Keratinocyte (primary cell): Measurements from ENCODE around the gene ARID5A. TPM values are rescaled to one million over a fixed set of nuclear protein-coding genes. Genes with fewer than 3 reads are reported as not detected.

Experiments used
- DNase-seq: peaks from one replicate; pipeline ENCODE4 v3.0.0-alpha.2; 2011; ENCODE audit warnings: low read depth, missing footprints, low spot score
- FAIRE-seq: peaks from 2 replicates; lab custom pipeline; 2011; peaks lifted over from hg19 to GRCh38; lab: Jason Lieb, UNC
- H2AFZ ChIP-seq: 2 replicates; pipeline ENCODE4 v1.6.0; 2012; ENCODE audit warnings: low read length, control low read depth, inconsistent platforms; ENCODE audit not compliant: control insufficient read depth
- H3K27ac ChIP-seq: 2 replicates; pipeline ENCODE4 v1.5.1; 2011; ENCODE audit warnings: low read length; ENCODE audit not compliant: control insufficient read depth, insufficient read depth
- H3K27me3 ChIP-seq: 3 replicates; pipeline ENCODE4 v1.6.0; 2011; ENCODE audit warnings: low read length; ENCODE audit not compliant: control insufficient read depth, insufficient read depth; ENCODE audit errors: extremely low read depth
- H3K36me3 ChIP-seq, 2 experiments: 2 replicates in 1 of 2; 3 replicates in 1 of 2; pipeline ENCODE4 v1.5.1; 2011; ENCODE audit warnings: low read length in 2 of 2, mild to moderate bottlenecking in 1 of 2; ENCODE audit not compliant: control insufficient read depth in 2 of 2, insufficient read depth in 2 of 2; ENCODE audit errors: extremely low read depth in 1 of 2
- H3K4me1 ChIP-seq: 3 replicates; pipeline ENCODE4 v1.5.1; 2011; ENCODE audit warnings: low read length; ENCODE audit not compliant: control insufficient read depth, insufficient read depth; ENCODE audit errors: extremely low read depth
- H3K4me2 ChIP-seq: 3 replicates; pipeline ENCODE4 v1.6.0; 2011; ENCODE audit warnings: low read depth, low read length; ENCODE audit not compliant: control insufficient read depth, insufficient read depth; ENCODE audit errors: extremely low read depth
- H3K4me3 ChIP-seq, 3 experiments: fragments of 200-600 bp in 1 of 3; sonication (generic) in 1 of 3; 2 replicates in 2 of 3; 3 replicates in 1 of 3; pipeline ENCODE4 v1.5.1; 2011 to 2016; ENCODE audit warnings: low read length in 3 of 3, mild to moderate bottlenecking in 3 of 3, control low read depth in 2 of 3, inconsistent platforms in 1 of 3, low read depth in 1 of 3, mixed read lengths in 1 of 3, mixed run types in 1 of 3, moderate library complexity in 1 of 3; ENCODE audit not compliant: control insufficient read depth in 2 of 3, insufficient read depth in 2 of 3; ENCODE audit errors: extremely low read depth in 1 of 3
- H3K79me2 ChIP-seq: 2 replicates; pipeline ENCODE4 v1.6.0; 2012; ENCODE audit warnings: low read length; ENCODE audit not compliant: control insufficient read depth, insufficient read depth
- H3K9ac ChIP-seq: 3 replicates; pipeline ENCODE4 v1.6.0; 2011; ENCODE audit warnings: low read length; ENCODE audit not compliant: control insufficient read depth, insufficient read depth; ENCODE audit errors: extremely low read depth
- H3K9me1 ChIP-seq: 3 replicates; pipeline ENCODE4 v1.6.0; 2011; ENCODE audit warnings: low read length; ENCODE audit not compliant: control insufficient read depth, insufficient read depth; ENCODE audit errors: extremely low read depth
- H3K9me3 ChIP-seq: 2 replicates; pipeline ENCODE4 v1.5.1; 2012; ENCODE audit warnings: low read depth, low read length; ENCODE audit not compliant: control insufficient read depth
- H4K20me1 ChIP-seq: 3 replicates; pipeline ENCODE4 v1.6.0; 2011; ENCODE audit warnings: low read length; ENCODE audit not compliant: control insufficient read depth, insufficient read depth; ENCODE audit errors: extremely low read depth
- CTCF ChIP-seq, 3 experiments: IDR thresholded peaks in 1 of 3; conservative IDR thresholded peaks in 1 of 3; optimal IDR thresholded peaks in 1 of 3; 2 replicates in 2 of 3; 3 replicates in 1 of 3; pipeline versions ENCODE3 to v1.5.1; 2011; ENCODE audit warnings: low read length in 3 of 3, mild to moderate bottlenecking in 3 of 3, moderate library complexity in 2 of 3, control low read depth in 1 of 3, inconsistent platforms in 1 of 3; ENCODE audit not compliant: insufficient read depth in 2 of 3; ENCODE audit errors: extremely low read depth in 1 of 3
- EZH2 ChIP-seq: IDR thresholded peaks from one replicate; pipeline ENCODE4 v1.6.1; 2012; ENCODE audit warnings: inconsistent platforms, mild to moderate bottlenecking, low read length, moderate library complexity
- dilution Hi-C: fragments of 300-500 bp; cut with MboI; formaldehyde crosslinking; loops from one replicate; pipeline ENCODE4 v1.7.0; 2020; ENCODE audit warnings: low sequenced_read_pairs; ENCODE audit not compliant: extremely low pct_ligation_motif_present
- polyA plus RNA-seq, 5 experiments: library from polyadenylated mRNA; depleted of rRNA in 3 of 5; stranded (reverse) in 3 of 5; stranded (forward) in 1 of 5; unstranded in 1 of 5; fragments of >200 nt; gene quantifications; 1 replicate in 1 of 5; 2 replicates in 3 of 5; 3 replicates in 1 of 5; pipeline versions ENCODE4 v1.2.1 to v1.2.3, GENCODE V29; 2011 to 2012; ENCODE audit warnings: missing spikeins in 2 of 5, low read depth in 1 of 5, low replicate concordance in 1 of 5

The ARID5A gene
- polyA plus RNA-seq, 1 donor (not counting 4 experiments of a cell fraction or from before 2014, with no cell fraction given): 1.6 TPM

DNA sequence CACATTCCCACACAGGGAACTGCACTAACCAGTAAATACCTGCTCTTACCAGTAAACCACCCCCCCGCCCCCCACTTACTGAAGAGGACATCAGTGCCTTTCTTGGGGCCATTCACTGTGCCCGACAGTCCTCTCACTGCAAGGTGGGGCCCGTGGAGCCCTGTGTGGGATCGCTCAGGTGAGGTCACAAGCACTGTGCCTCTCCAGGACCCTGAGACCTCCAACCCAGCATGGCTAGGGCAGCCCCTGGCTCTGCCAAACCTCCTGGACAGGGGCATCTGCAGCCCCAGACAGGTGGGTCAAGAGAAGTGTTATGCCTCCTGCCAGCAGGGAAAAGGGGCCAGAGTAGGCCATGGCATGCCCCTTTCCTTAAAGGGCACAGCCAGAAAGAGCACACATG lies 24.7 kb upstream of the ARID5A start:
- Histone ChIP-seq H3K9me3 (no peaks in the 10 kb centered on the region), H3K36me3 (no peaks in the 10 kb centered on the region), H3K9ac (no peak overlapping the region), H3K4me1 (peaks cover 9% of the 10 kb centered on the region), H3K27me3 (peaks cover 7% of the 10 kb centered on the region), H3K4me2 (no peak overlapping the region), H3K4me3 (no peak overlapping the region), H3K79me2 (no peaks in the 10 kb centered on the region), H3K9me1 (no peaks in the 10 kb centered on the region), H4K20me1 (no peaks in the 10 kb centered on the region), H2AFZ (no peak overlapping the region), H3K27ac (no peak overlapping the region)
- FAIRE-seq (no peak), DNase-seq (no peak)
- TF ChIP-seq EZH2: no peak
- TF ChIP-seq CTCF (optimal IDR thresholded peaks at IDR 0.05 in 1 of 3, IDR thresholded peaks at IDR 0.05 in 1 of 3, conservative IDR thresholded peaks at IDR 0.05 in 1 of 3; ENCODE audit: extremely low read depth in 1 of 3, insufficient read depth in 2 of 3, low read length in 3 of 3): no peak
- dilution Hi-C loops: no loop called here

DNA sequence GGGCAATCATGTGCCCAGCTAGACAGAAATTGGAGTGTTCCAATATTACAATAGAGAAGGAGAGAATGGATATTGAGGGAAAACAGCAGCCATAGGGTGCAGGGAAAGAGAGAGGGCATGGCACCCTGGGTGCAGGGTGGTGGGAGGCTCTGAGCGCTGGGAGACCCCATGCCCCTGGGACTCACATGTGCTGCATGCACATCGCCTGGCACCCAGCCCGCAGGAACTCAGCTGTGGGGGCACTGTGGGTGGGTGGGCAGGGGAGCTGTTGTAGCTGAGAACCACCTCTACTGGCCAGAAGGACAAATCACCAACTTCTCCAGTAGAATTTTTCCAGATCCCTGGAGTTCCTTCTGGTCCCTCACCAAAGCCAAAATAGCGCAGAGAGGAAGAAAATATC lies 24.2 kb upstream of the ARID5A start:
- Histone ChIP-seq H3K4me1 (peaks cover 9% of the 10 kb centered on the region), H3K9me3 (no peaks in the 10 kb centered on the region), H3K27ac (no peak overlapping the region), H3K9me1 (no peaks in the 10 kb centered on the region), H3K27me3 (peaks cover 7% of the 10 kb centered on the region), H3K79me2 (no peaks in the 10 kb centered on the region), H3K36me3 (no peaks in the 10 kb centered on the region), H3K4me2 (no peak overlapping the region), H3K4me3 (no peak overlapping the region), H2AFZ (no peak overlapping the region), H4K20me1 (no peaks in the 10 kb centered on the region), H3K9ac (no peak overlapping the region)
- TF ChIP-seq CTCF (optimal IDR thresholded peaks at IDR 0.05 in 1 of 3, IDR thresholded peaks at IDR 0.05 in 1 of 3, conservative IDR thresholded peaks at IDR 0.05 in 1 of 3; ENCODE audit: extremely low read depth in 1 of 3, insufficient read depth in 2 of 3, low read length in 3 of 3): no peak
- no peak for TF ChIP-seq EZH2
- no peak for FAIRE-seq
- dilution Hi-C loops: no loop called here
- no peak for DNase-seq
